Esophagus muscularis mucosa (tissue), 4 donors: Measurements from ENCODE around the gene CLN3.

Experiments
- CTCF ChIP-seq, 3 experiments: fragments of 200-600 bp in 2 of 3; fragments of 450-650 bp in 1 of 3; sonication (generic) in 2 of 3; IDR thresholded peaks; one replicate each; pipeline ENCODE4 v1.5.1; 2017 to 2019; ENCODE audit warnings: antibody characterized with exemption in 3 of 3, mild to moderate bottlenecking in 2 of 3, moderate library complexity in 1 of 3
- EP300 ChIP-seq: sonication (generic); formaldehyde crosslinking; IDR thresholded peaks from one replicate; pipeline ENCODE4 v1.6.1; 2017; ENCODE audit warnings: antibody characterized with exemption
- POLR2A ChIP-seq: fragments of 450-650 bp; IDR thresholded peaks from one replicate; pipeline ENCODE4 v1.6.1; 2017; ENCODE audit warnings: antibody characterized with exemption, moderate library complexity, mild to moderate bottlenecking, low read depth
- POLR2AphosphoS5 ChIP-seq, 2 donors: sonication (generic); formaldehyde crosslinking; IDR thresholded peaks; one replicate each; pipeline ENCODE4 v1.6.1; 2017; ENCODE audit warnings: antibody characterized with exemption in 2 of 2

GRCh38 chr16:28491230-28491969, 474 bp downstream of the CLN3 start:
- TF ChIP-seq POLR2A: no peak
- TF ChIP-seq CTCF (IDR thresholded peaks at IDR 0.05): peak; percentile 40 to 53 (median 50)
- no peak for TF ChIP-seq EP300
- no peak for TF ChIP-seq POLR2AphosphoS5 (IDR thresholded peaks at IDR 0.05)
